H1 (cell line): ENCODE measurements around the gene CLDN14. TPM values are rescaled to one million over a fixed set of nuclear protein-coding genes. Genes with fewer than 3 reads are reported as not detected.
A peak's percentile ranks its signal among the peaks of the same experiment; 100 is the strongest.

Source experiments
- CTCF ChIA-PET: fragments of 300-600 bp; sonication (Branson Sonifier 250); formaldehyde crosslinking; loops from one replicate; lab custom pipeline; 2021; ENCODE audit not compliant: partially characterized antibody; lab: Charles Lee
- POLR2A ChIA-PET: fragments of 300-600 bp; sonication (Branson Sonifier 250); formaldehyde crosslinking; loops from one replicate; lab custom pipeline; 2021; ENCODE audit warnings: inconsistent platforms; ENCODE audit not compliant: partially characterized antibody; lab: Charles Lee
- DNase-seq, 2 experiments: peaks; one replicate each; pipeline versions ENCODE4 v3.0.0 to v3.0.0-alpha.2; 2010 to 2022; ENCODE audit warnings: low spot score in 2 of 2, low read depth in 1 of 2, mixed read lengths in 1 of 2
- FAIRE-seq: peaks from 2 replicates; lab custom pipeline; 2011; peaks lifted over from hg19 to GRCh38; lab: Jason Lieb, UNC
- H2AFZ ChIP-seq: 2 replicates; pipeline ENCODE4 v1.8.1; 2012; ENCODE audit warnings: low read length, inconsistent platforms
- H2AK5ac ChIP-seq: 2 replicates; pipeline ENCODE4 v1.6.1; 2013; ENCODE audit warnings: low read depth, low read length
- H2BK120ac ChIP-seq: replicated peaks from 2 replicates; pipeline ENCODE3; 2013; ENCODE audit warnings: low read depth, low read length, inconsistent platforms
- H2BK12ac ChIP-seq: 2 replicates; pipeline ENCODE4 v1.6.1; 2013; ENCODE audit warnings: low read depth, low read length
- H2BK15ac ChIP-seq: 2 replicates; pipeline ENCODE4 v1.6.1; 2013; ENCODE audit warnings: low read length
- H2BK20ac ChIP-seq: 2 replicates; pipeline ENCODE4 v1.6.1; 2013; ENCODE audit warnings: low read length
- H2BK5ac ChIP-seq: 2 replicates; pipeline ENCODE4 v1.6.1; 2013; ENCODE audit warnings: low read depth, low read length
- H3K14ac ChIP-seq: 2 replicates; pipeline ENCODE4 v1.6.1; 2013; ENCODE audit warnings: inconsistent platforms; ENCODE audit not compliant: insufficient read length
- H3K18ac ChIP-seq: 2 replicates; pipeline ENCODE4 v1.6.1; 2013; ENCODE audit warnings: low read length; ENCODE audit errors: extremely low read depth
- H3K23ac ChIP-seq: 2 replicates; pipeline ENCODE4 v1.6.1; 2013; ENCODE audit warnings: inconsistent platforms; ENCODE audit not compliant: insufficient read length
- H3K23me2 ChIP-seq: 2 replicates; pipeline ENCODE4 v1.6.1; 2013; ENCODE audit warnings: low read depth, low read length
- H3K27ac ChIP-seq: 2 replicates; pipeline ENCODE4 v1.6.1; 2011; ENCODE audit warnings: low read depth, low read length, inconsistent platforms
- H3K27me3 ChIP-seq, 4 experiments: replicated peaks in 1 of 4; 1 replicate in 1 of 4; 2 replicates in 3 of 4; pipeline versions ENCODE4 v1.6.1 to v1.8.1; 2011 to 2013; ENCODE audit warnings: low read length in 3 of 4, mild to moderate bottlenecking in 3 of 4, inconsistent platforms in 2 of 4, mixed read lengths in 2 of 4, moderate library complexity in 1 of 4; ENCODE audit not compliant: control insufficient read depth in 3 of 4, insufficient read depth in 3 of 4; ENCODE audit errors: extremely low read depth in 1 of 4
- H3K36me3 ChIP-seq, 4 experiments: 2 replicates each; pipeline versions ENCODE4 v1.6.1 to v1.8.1; 2011 to 2013; ENCODE audit warnings: mild to moderate bottlenecking in 4 of 4, low read length in 3 of 4, moderate library complexity in 2 of 4, control low read depth in 1 of 4, inconsistent platforms in 1 of 4; ENCODE audit not compliant: insufficient read depth in 4 of 4, control insufficient read depth in 2 of 4
- H3K4ac ChIP-seq: replicated peaks from 2 replicates; pipeline ENCODE3; 2013; ENCODE audit warnings: low read length, low read depth, mixed read lengths, inconsistent platforms; ENCODE audit not compliant: insufficient read length
- H3K4me1 ChIP-seq, 4 experiments: replicated peaks in 1 of 4; 1 replicate in 1 of 4; 2 replicates in 3 of 4; pipeline versions ENCODE4 v1.6.1 to v1.8.1; 2011 to 2013; ENCODE audit warnings: low read length in 3 of 4, inconsistent platforms in 2 of 4, mixed read lengths in 1 of 4; ENCODE audit not compliant: insufficient read depth in 4 of 4, control insufficient read depth in 3 of 4
- H3K4me2 ChIP-seq, 2 experiments: 2 replicates each; pipeline versions ENCODE4 v1.6.1 to v1.8.1; 2011 to 2013; ENCODE audit warnings: low read depth in 2 of 2, low read length in 2 of 2, control low read depth in 1 of 2, inconsistent platforms in 1 of 2, mild to moderate bottlenecking in 1 of 2; ENCODE audit not compliant: insufficient read depth in 1 of 2
- H3K4me3 ChIP-seq, 4 experiments: fragments of 200-600, 300-600 bp in 1 of 4; sonication (generic), shearing (Covaris generic), sonication (Bioruptor Twin) in 1 of 4; 2 replicates each; pipeline versions ENCODE4 v1.5.1 to v1.8.1; 2011 to 2016; ENCODE audit warnings: low read length in 4 of 4, low read depth in 3 of 4, control low read depth in 2 of 4, inconsistent platforms in 2 of 4, mild to moderate bottlenecking in 2 of 4, mixed read lengths in 1 of 4, moderate library complexity in 1 of 4; ENCODE audit not compliant: insufficient read depth in 2 of 4; ENCODE audit errors: extremely low read depth in 1 of 4
- H3K56ac ChIP-seq: replicated peaks from 2 replicates; pipeline ENCODE3; 2013; ENCODE audit warnings: low read depth, mild to moderate bottlenecking, mixed read lengths, low read length, inconsistent platforms; ENCODE audit not compliant: insufficient read length
- H3K79me1 ChIP-seq: 2 replicates; pipeline ENCODE4 v1.6.1; 2013; ENCODE audit warnings: low read depth, low read length, control low read depth
- H3K79me2 ChIP-seq, 2 experiments: 2 replicates each; pipeline versions ENCODE4 v1.6.1 to v1.8.1; 2012 to 2013; ENCODE audit warnings: low read length in 2 of 2, mild to moderate bottlenecking in 2 of 2, inconsistent platforms in 1 of 2; ENCODE audit not compliant: insufficient read depth in 2 of 2, control insufficient read depth in 1 of 2
- H3K9ac ChIP-seq, 4 experiments: replicated peaks in 1 of 4; 1 replicate in 1 of 4; 2 replicates in 3 of 4; pipeline versions ENCODE4 v1.6.1 to v1.8.1; 2011 to 2013; ENCODE audit warnings: low read depth in 3 of 4, low read length in 3 of 4, control low read depth in 2 of 4, mild to moderate bottlenecking in 2 of 4, moderate library complexity in 2 of 4, inconsistent platforms in 1 of 4; ENCODE audit errors: extremely low read depth in 1 of 4
- H3K9me3 ChIP-seq, 2 experiments: 2 replicates each; pipeline versions ENCODE4 v1.6.1 to v1.8.1; 2012 to 2013; ENCODE audit warnings: mild to moderate bottlenecking in 2 of 2, moderate library complexity in 2 of 2, control low read depth in 1 of 2, inconsistent platforms in 1 of 2, low read depth in 1 of 2, low read length in 1 of 2, mixed read lengths in 1 of 2; ENCODE audit not compliant: insufficient read depth in 2 of 2
- H4K20me1 ChIP-seq, 2 experiments: replicated peaks in 1 of 2; 2 replicates each; pipeline versions ENCODE3 to v1.8.1; 2011 to 2013; ENCODE audit warnings: inconsistent platforms in 2 of 2, low read length in 2 of 2, mild to moderate bottlenecking in 1 of 2; ENCODE audit not compliant: insufficient read depth in 2 of 2, control insufficient read depth in 1 of 2
- H4K5ac ChIP-seq: 2 replicates; pipeline ENCODE4 v1.6.1; 2013; ENCODE audit warnings: low read length, low read depth, mixed read lengths, inconsistent platforms; ENCODE audit not compliant: insufficient read length
- H4K8ac ChIP-seq: 2 replicates; pipeline ENCODE4 v1.8.0; 2013; ENCODE audit warnings: mild to moderate bottlenecking, moderate library complexity, low read length, inconsistent platforms; ENCODE audit not compliant: insufficient read depth; ENCODE audit errors: extremely low read depth
- H4K91ac ChIP-seq: replicated peaks from 2 replicates; pipeline ENCODE3; 2013; ENCODE audit warnings: low read length, mixed read lengths, inconsistent platforms; ENCODE audit not compliant: insufficient read length
- CBX8 ChIP-seq: fragments of 300-800, 300-1000 bp; sonication (generic); IDR thresholded peaks from 2 replicates; pipeline ENCODE4 v1.7.1; 2016; ENCODE audit warnings: low read depth, low read length, borderline replicate concordance
- E2F6 ChIP-seq: IDR thresholded peaks from 2 replicates; pipeline ENCODE4 v1.6.1; 2012; ENCODE audit warnings: inconsistent platforms
- WGBS, 2 experiments: shearing (Covaris generic) in 1 of 2; methylation state at CpG; one replicate each; pipeline versions ENCODE4 v1.1.6 to v1.1.7; 2013 to 2015; ENCODE audit warnings: low lambda C conversion rate in 2 of 2, mixed read lengths in 2 of 2, inconsistent platforms in 1 of 2, low coverage in 1 of 2, missing lambda C conversion rate in 1 of 2; ENCODE audit not compliant: insufficient replicate concordance in 2 of 2, insufficient coverage in 1 of 2, insufficient read length in 1 of 2; ENCODE audit errors: extremely low coverage in 1 of 2, missing lambda C conversion rate in 1 of 2; 5-methylcytosine and 5-hydroxymethylcytosine counted together
- polyA plus RNA-seq, 7 experiments: library from polyadenylated mRNA; depleted of rRNA in 3 of 7; stranded (reverse) in 5 of 7; unstranded in 2 of 7; fragments of >200 nt in 5 of 7; fragments of 200-250 nt in 2 of 7; gene quantifications; 1 replicate in 5 of 7; 2 replicates in 1 of 7; 4 replicates in 1 of 7; pipeline versions ENCODE4 v1.2.1 to v1.2.3, GENCODE V29; 2011 to 2013; ENCODE audit warnings: missing spikeins in 2 of 7, mixed read lengths in 2 of 7
- total RNA-seq: library from RNA; stranded (reverse); fragmentation: NEBNext Ultra II Directional; extraction: Animal tissue kit (Norgen Biotek cat#: 25700); gene quantifications from 2 replicates; pipeline ENCODE4 v1.2.1, GENCODE V29; 2021

The CLDN14 gene
- total and polyA plus RNA-seq, 2 of the 8 experiments (the other 6 are each of a cell fraction or from before 2014, with no cell fraction given): 0.08 TPM; not detected in 1

GRCh38 chr21:36464590-36464989 is 15.3 kb downstream of the CLDN14 start:
- POLR2A ChIA-PET: no interaction called here
- H3K9me3 ChIP-seq: no peaks in the 10 kb centered on the region

More at GRCh38 chr21:36464590-36464989, 15.3 kb downstream of the CLDN14 start:
- no peak for DNase-seq
- Histone ChIP-seq H3K4me3 (no peak overlapping the region), H4K20me1 (no peaks in the 10 kb centered on the region), H3K56ac (no peak overlapping the region), H4K5ac (no peak overlapping the region), H2BK15ac (0 out of 2 replicates have a peak overlapping the region, but pooled peaks have one; percentile 22), H3K4ac (no peak overlapping the region), H3K23ac (no peak overlapping the region), H2AK5ac (no peak overlapping the region), H3K23me2 (no peaks in the 10 kb centered on the region), H2BK120ac (no peak overlapping the region), H2BK20ac (no peak overlapping the region), H3K79me2 (no peaks in the 10 kb centered on the region), H3K27me3 (no peaks in the 10 kb centered on the region), H3K9ac (no peak overlapping the region), H3K27ac (no peak overlapping the region), H3K79me1 (no peaks in the 10 kb centered on the region), H2BK5ac (no peak overlapping the region), H3K4me1 (peaks cover 0 to 13% (median 2%) of the 10 kb centered on the region in 4 experiments; a peak in 4 of 7 replicates), H2BK12ac (peak overlapping the region; percentile 29; the same call in 1 of the 2 replicates), H2AFZ (no peak overlapping the region), H4K91ac (peak overlapping the region; percentile 86), H4K8ac (no peak overlapping the region), H3K36me3 (no peaks in the 10 kb centered on the region), H3K18ac (peak overlapping the region; percentile 81; the same call in 1 of the 2 replicates), H3K14ac (no peak overlapping the region), H3K4me2 (no peak overlapping the region; a peak in 1 of 4 replicates)
- whole genome bisulfite sequencing, 2 experiments: 86% methylated on average over 3 of the region's 3 CpGs; no CpG with 5 or more reads in 1 of the 2 experiments
- no peak for FAIRE-seq
- TF ChIP-seq E2F6 (0 out of 2 replicates have a peak, but pooled peaks have one; percentile 13), CBX8 (no peak)
- CTCF ChIA-PET: no interaction called here
